DOHH2 (cell line): ENCODE results near the gene DIPK1A.

Experiments used
- EZH2phosphoT487 ChIP-seq: fragments of 200-600 bp; sonication (generic); IDR thresholded peaks from 2 replicates; pipeline ENCODE4 v1.6.1; 2017; ENCODE audit warnings: borderline replicate concordance, mild to moderate bottlenecking, antibody characterized with exemption, low read length, moderate library complexity, mixed read lengths
- TF ChIP-seq, protein P1 (sequence below): fragments of 200-600 bp; sonication (generic); IDR thresholded peaks from one replicate; pipeline ENCODE4 v1.5.1; 2014; ENCODE audit warnings: antibody characterized with exemption, mild to moderate bottlenecking, low read depth, low read length; ENCODE audit not compliant: poor library complexity, severe bottlenecking

DNA sequence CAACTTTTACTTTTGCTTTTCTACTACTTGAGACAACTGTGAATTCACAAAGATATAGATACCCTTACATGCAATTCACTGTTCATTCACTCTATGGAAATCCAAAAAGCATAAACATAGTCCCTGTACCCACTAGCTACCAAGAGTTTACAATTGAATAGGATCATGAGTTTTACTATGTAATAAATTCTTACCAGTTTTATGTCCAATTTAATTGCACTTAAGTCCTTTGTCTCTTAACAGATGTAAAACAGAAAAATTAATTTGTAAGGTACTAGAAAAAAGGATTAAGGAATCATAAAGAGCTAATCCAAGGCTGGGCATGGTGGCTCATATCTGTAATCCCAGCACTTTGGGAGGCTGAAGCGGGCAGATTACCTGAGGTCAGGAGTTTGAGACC lies 24.4 kb downstream of the DIPK1A start:
- TF ChIP-seq, protein P1, sequence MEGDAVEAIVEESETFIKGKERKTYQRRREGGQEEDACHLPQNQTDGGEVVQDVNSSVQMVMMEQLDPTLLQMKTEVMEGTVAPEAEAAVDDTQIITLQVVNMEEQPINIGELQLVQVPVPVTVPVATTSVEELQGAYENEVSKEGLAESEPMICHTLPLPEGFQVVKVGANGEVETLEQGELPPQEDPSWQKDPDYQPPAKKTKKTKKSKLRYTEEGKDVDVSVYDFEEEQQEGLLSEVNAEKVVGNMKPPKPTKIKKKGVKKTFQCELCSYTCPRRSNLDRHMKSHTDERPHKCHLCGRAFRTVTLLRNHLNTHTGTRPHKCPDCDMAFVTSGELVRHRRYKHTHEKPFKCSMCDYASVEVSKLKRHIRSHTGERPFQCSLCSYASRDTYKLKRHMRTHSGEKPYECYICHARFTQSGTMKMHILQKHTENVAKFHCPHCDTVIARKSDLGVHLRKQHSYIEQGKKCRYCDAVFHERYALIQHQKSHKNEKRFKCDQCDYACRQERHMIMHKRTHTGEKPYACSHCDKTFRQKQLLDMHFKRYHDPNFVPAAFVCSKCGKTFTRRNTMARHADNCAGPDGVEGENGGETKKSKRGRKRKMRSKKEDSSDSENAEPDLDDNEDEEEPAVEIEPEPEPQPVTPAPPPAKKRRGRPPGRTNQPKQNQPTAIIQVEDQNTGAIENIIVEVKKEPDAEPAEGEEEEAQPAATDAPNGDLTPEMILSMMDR, result no peak
- TF ChIP-seq EZH2phosphoT487, result no peak
